Activated B cell treated with CpG ODN at 0.5 μM for 24 hours (primary cell): ENCODE measurements around the gene GRID2. TPM values are rescaled to one million over a fixed set of nuclear protein-coding genes. Genes with fewer than 3 reads are reported as not detected.

ENCODE experiments used
- ATAC-seq: fragments of 200-7000 bp; cut with Tn5 transposase; one replicate; pipeline ENCODE4 v1.10.0; 2021; ENCODE audit warnings: low read depth, mild to moderate bottlenecking, moderate library complexity
- CTCF ChIA-PET: fragments of 350-600 bp; sonication (Branson Sonifier 250); formaldehyde crosslinking; loops from one replicate; lab custom pipeline; 2021; ENCODE audit warnings: antibody characterized with exemption; lab: Charles Lee
- POLR2A ChIA-PET: fragments of 350-600 bp; sonication (Branson Sonifier 250); formaldehyde crosslinking; loops from one replicate; lab custom pipeline; 2021; ENCODE audit warnings: antibody characterized with exemption; lab: Charles Lee
- DNase-seq: peaks from one replicate; pipeline ENCODE4 v3.0.0; 2022
- H3K27ac Mint-ChIP-seq: one replicate; pipeline ENCODE4 v1.8.0; 2020; ENCODE audit warnings: mixed read lengths
- H3K27me3 Mint-ChIP-seq: one replicate; pipeline ENCODE4 v1.8.0; 2021; ENCODE audit warnings: mixed read lengths
- H3K36me3 Mint-ChIP-seq: one replicate; pipeline ENCODE4 v1.8.0; 2021; ENCODE audit warnings: low read depth, mixed read lengths
- H3K4me1 Mint-ChIP-seq: one replicate; pipeline ENCODE4 v1.8.0; 2021; ENCODE audit warnings: mixed read lengths
- H3K4me3 Mint-ChIP-seq: one replicate; pipeline ENCODE4 v1.8.0; 2020; ENCODE audit warnings: mild to moderate bottlenecking, mixed read lengths
- H3K9me3 Mint-ChIP-seq: one replicate; pipeline ENCODE4 v1.8.0; 2020; ENCODE audit warnings: mixed read lengths
- intact Hi-C: fragments of 100-400 bp; cut with micrococcal nuclease; formaldehyde crosslinking; loops from one replicate; pipeline ENCODE4 v1.15.1; 2024
- total RNA-seq: library from RNA; stranded (reverse); gene quantifications from 2 replicates; pipeline ENCODE4 v1.2.3, GENCODE V29; 2022
- TF ChIP-seq, protein P1 (sequence below): fragments of 200-600 bp; IDR thresholded peaks from one replicate; pipeline ENCODE4 v1.8.0; 2022; ENCODE audit warnings: antibody characterized with exemption, mild to moderate bottlenecking

GRID2 gene
- total RNA-seq, 1 donor from 2014 or later: not detected

DNA sequence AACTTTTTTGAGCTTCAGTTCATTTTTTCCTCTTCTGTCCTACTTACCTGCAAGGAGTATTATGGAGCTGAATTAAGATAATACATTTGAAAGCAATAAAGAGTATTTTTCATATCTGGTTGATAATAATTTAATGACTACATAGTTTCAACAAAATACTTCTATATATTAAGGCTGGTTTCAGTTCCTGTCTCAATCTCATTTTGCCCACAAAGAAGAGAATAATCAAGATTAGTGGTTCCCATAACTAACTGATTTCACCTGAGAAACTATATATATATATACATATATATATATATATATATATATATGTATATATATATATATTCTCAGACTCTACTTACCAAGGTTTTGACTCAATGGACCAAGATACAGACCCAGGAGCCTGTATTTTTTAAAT, 1437.1 kb downstream of the GRID2 start:
- no peak for DNase-seq
- H3K4me1 Mint-ChIP-seq: no peaks in the 10 kb centered on the region
- no peaks in the 10 kb centered on the region for H3K36me3 Mint-ChIP-seq
- intact Hi-C loops: no loop called here
- POLR2A ChIA-PET: no interaction called here
- H3K27ac Mint-ChIP-seq: no peak overlapping the region
- CTCF ChIA-PET: no interaction called here
- TF ChIP-seq, protein P1, sequence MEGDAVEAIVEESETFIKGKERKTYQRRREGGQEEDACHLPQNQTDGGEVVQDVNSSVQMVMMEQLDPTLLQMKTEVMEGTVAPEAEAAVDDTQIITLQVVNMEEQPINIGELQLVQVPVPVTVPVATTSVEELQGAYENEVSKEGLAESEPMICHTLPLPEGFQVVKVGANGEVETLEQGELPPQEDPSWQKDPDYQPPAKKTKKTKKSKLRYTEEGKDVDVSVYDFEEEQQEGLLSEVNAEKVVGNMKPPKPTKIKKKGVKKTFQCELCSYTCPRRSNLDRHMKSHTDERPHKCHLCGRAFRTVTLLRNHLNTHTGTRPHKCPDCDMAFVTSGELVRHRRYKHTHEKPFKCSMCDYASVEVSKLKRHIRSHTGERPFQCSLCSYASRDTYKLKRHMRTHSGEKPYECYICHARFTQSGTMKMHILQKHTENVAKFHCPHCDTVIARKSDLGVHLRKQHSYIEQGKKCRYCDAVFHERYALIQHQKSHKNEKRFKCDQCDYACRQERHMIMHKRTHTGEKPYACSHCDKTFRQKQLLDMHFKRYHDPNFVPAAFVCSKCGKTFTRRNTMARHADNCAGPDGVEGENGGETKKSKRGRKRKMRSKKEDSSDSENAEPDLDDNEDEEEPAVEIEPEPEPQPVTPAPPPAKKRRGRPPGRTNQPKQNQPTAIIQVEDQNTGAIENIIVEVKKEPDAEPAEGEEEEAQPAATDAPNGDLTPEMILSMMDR: no peak
- H3K27me3 Mint-ChIP-seq: no peaks in the 10 kb centered on the region
- no peaks in the 10 kb centered on the region for H3K9me3 Mint-ChIP-seq
- no peak overlapping the region for H3K4me3 Mint-ChIP-seq
- no peak for ATAC-seq

DNA sequence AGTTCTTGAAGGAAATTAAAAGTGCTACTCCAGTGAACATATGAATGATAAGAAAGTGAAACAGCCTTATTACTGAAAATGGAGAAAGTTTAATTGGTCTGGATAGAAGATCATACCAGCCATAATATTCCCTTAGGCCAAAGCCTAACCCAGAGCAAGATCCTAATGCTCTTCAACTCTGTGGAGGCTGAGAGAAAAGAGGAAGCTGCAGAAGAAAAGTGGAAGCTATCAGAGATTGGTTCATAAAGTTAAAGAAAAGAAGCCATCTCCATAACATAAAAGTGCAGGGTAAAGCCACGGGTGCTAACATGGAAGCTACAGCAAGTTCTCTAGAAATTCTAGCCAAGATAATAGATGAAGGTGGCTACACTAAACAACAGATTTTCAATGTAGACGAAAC, 1439.3 kb downstream of the GRID2 start:
- Mint-ChIP-seq H3K27ac (no peak overlapping the region), H3K4me3 (no peak overlapping the region), H3K36me3 (no peaks in the 10 kb centered on the region), H3K9me3 (no peaks in the 10 kb centered on the region), H3K27me3 (no peaks in the 10 kb centered on the region), H3K4me1 (no peaks in the 10 kb centered on the region)
- no peak for DNase-seq
- ChIA-PET CTCF (no interaction called here), POLR2A (no interaction called here)
- intact Hi-C loops: no loop called here
- TF ChIP-seq, protein P1: no peak
- ATAC-seq: no peak

DNA sequence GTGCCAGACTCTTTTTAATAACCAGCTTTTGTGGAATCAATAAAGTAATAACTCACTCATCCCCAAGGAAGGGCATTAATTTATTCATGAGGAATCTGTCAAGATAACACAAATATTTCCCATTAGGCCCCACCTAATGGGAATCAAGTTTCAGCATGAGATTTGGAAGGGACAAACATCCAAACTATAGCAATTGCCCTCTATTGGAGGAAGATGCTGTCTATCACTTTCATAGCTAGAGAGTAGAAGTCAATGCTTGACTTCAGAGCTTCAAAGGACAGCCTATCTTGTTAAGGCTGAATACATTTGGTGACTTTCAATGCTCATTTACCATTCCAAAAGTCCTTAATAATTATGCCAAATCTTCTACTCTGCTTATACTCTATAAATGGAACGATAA, 1439.9 kb downstream of the GRID2 start:
- Mint-ChIP-seq H3K27me3 (no peaks in the 10 kb centered on the region), H3K9me3 (no peaks in the 10 kb centered on the region), H3K27ac (no peak overlapping the region), H3K4me3 (no peak overlapping the region), H3K36me3 (no peaks in the 10 kb centered on the region), H3K4me1 (peaks cover 1% of the 10 kb centered on the region)
- intact Hi-C loops: no loop called here
- CTCF ChIA-PET: interaction anchor here (1.3 kb wide), 1 partner anchor 12 kb away, joined by 3 read pairs; no protein-coding TSS in a partner anchor
- TF ChIP-seq, protein P1: no peak
- no peak for ATAC-seq
- POLR2A ChIA-PET: no interaction called here
- no peak for DNase-seq

DNA sequence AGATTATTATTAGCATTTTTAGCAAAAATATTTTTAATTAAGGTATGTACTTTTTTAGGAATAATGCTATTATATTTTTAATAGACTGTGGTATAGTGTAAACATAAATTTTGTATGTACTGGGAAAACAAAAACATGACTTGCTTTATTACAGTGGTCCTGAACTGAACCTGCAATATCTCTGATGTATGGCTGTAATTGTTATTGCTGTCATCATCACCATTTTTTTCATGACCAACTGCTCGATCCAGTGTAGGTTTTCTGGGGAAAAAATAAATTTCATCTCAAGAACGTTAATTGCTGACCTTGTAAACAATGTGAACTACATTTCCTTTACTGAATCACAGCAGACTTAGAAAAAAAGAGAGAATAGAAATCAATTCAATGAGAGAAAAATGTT, 1441.2 kb downstream of the GRID2 start:
- Mint-ChIP-seq H3K27ac (no peak overlapping the region), H3K4me1 (peaks cover 14% of the 10 kb centered on the region), H3K27me3 (no peaks in the 10 kb centered on the region), H3K36me3 (no peaks in the 10 kb centered on the region), H3K9me3 (no peaks in the 10 kb centered on the region), H3K4me3 (no peak overlapping the region)
- TF ChIP-seq, protein P1: no peak
- ChIA-PET CTCF (interaction anchor here (1.3 kb wide), 1 partner anchor 11 kb away, joined by 3 read pairs; no protein-coding TSS in a partner anchor), POLR2A (no interaction called here)
- DNase-seq (no peak), ATAC-seq (no peak)
- intact Hi-C loops: no loop called here

DNA sequence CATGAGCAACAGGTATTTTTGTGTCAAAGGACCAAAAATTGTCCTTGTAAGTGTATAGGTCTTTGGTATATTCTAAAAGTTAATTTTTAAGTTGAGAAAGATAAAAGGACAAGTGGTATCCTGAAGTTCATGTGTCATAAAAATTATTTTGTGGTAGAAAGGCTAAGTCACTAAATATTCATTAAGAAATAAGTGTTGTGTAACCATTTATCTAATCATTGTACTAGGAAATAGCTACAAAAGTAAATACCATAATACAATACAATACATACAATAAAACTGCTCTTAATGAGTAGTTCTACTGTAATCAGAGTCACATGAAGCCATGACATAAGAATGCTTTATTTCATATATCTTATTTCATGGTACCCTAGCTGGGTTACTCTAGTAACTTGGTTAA, 1442.3 kb downstream of the GRID2 start:
- no peak overlapping the region for H3K27ac Mint-ChIP-seq
- H3K4me3 Mint-ChIP-seq: no peak overlapping the region
- POLR2A ChIA-PET: no interaction called here
- H3K9me3 Mint-ChIP-seq: no peaks in the 10 kb centered on the region
- ATAC-seq (no peak), DNase-seq (no peak)
- H3K36me3 Mint-ChIP-seq: no peaks in the 10 kb centered on the region
- peaks cover 14% of the 10 kb centered on the region for H3K4me1 Mint-ChIP-seq
- TF ChIP-seq, protein P1: no peak
- CTCF ChIA-PET: no interaction called here
- no peaks in the 10 kb centered on the region for H3K27me3 Mint-ChIP-seq
- intact Hi-C loops: no loop called here
